Nephron (organoid): ENCODE results near the gene KRTAP5-4.
"Not testable (repeated sequence)": the region's sequence is repeated elsewhere in the genome, so short reads cannot be mapped to it uniquely, and the experiment has no call there.

Experiments
- H3K27ac Mint-ChIP-seq, 3 experiments: 2 replicates each; pipeline ENCODE4 v1.8.0; 2020; ENCODE audit warnings: mixed read lengths in 3 of 3, mild to moderate bottlenecking in 2 of 3, moderate library complexity in 1 of 3
- H3K27me3 Mint-ChIP-seq: 2 replicates; pipeline ENCODE4 v1.8.0; 2021; ENCODE audit warnings: low read depth, mild to moderate bottlenecking, moderate library complexity, mixed read lengths
- H3K36me3 Mint-ChIP-seq: 2 replicates; pipeline ENCODE4 v1.8.0; 2020; ENCODE audit warnings: low read depth, mixed read lengths
- H3K4me1 Mint-ChIP-seq: 2 replicates; pipeline ENCODE4 v1.8.0; 2020; ENCODE audit warnings: mixed read lengths
- H3K4me3 Mint-ChIP-seq, 3 experiments: 2 replicates each; pipeline ENCODE4 v1.8.0; 2020; ENCODE audit warnings: mild to moderate bottlenecking in 3 of 3, mixed read lengths in 3 of 3, moderate library complexity in 2 of 3
- H3K9me3 Mint-ChIP-seq: 2 replicates; pipeline ENCODE4 v1.8.0; 2020; ENCODE audit warnings: mixed read lengths
- CTCF ChIP-seq, 3 experiments: fragments of 200-600 bp; sonication (generic); IDR thresholded peaks; one replicate each; pipeline ENCODE4 v1.5.0; 2021; ENCODE audit warnings: antibody characterized with exemption in 3 of 3; ENCODE audit not compliant: unreplicated experiment in 3 of 3

KRTAP5-4 gene

GRCh38 chr11:1650918-1651262 lies 29.0 kb upstream of the KRTAP5-4 start:
- Mint-ChIP-seq H3K4me3 (no peak overlapping the region), H3K4me1 (peaks cover 37% of the 10 kb centered on the region), H3K36me3 (no peaks in the 10 kb centered on the region), H3K27ac (peak overlapping the region in 1 of 3 experiments; percentile 7), H3K9me3 (no peaks in the 10 kb centered on the region), H3K27me3 (peaks cover 20% of the 10 kb centered on the region)
- TF ChIP-seq CTCF (IDR thresholded peaks at IDR 0.05; ENCODE audit: unreplicated experiment in 3 of 3), result no peak

- H3K27ac Mint-ChIP-seq, result peak overlapping the region in 1 of 3 experiments; percentile 7
- no peak for TF ChIP-seq CTCF (IDR thresholded peaks at IDR 0.05; ENCODE audit: unreplicated experiment in 3 of 3)
- H3K9me3 Mint-ChIP-seq, result no peaks in the 10 kb centered on the region
- H3K27me3 Mint-ChIP-seq, result peaks cover 26% of the 10 kb centered on the region
- H3K4me3 Mint-ChIP-seq, result no peak overlapping the region
- H3K36me3 Mint-ChIP-seq, result no peaks in the 10 kb centered on the region
- peaks cover 32% of the 10 kb centered on the region for H3K4me1 Mint-ChIP-seq
Observed at GRCh38 chr11:1650034-1650917, 28.3 kb upstream of the KRTAP5-4 start.

GRCh38 chr11:1648653-1649420 lies 26.9 kb upstream of the KRTAP5-4 start:
- Mint-ChIP-seq H3K4me1 (peaks cover 20% of the 10 kb centered on the region), H3K27ac (no peak overlapping the region), H3K36me3 (no peaks in the 10 kb centered on the region), H3K4me3 (no peak overlapping the region), H3K27me3 (peaks cover 31% of the 10 kb centered on the region), H3K9me3 (no peaks in the 10 kb centered on the region)
- no peak for TF ChIP-seq CTCF (IDR thresholded peaks at IDR 0.05; ENCODE audit: unreplicated experiment in 3 of 3)

- Mint-ChIP-seq H3K27me3 (peaks cover 25% of the 10 kb centered on the region), H3K4me1 (peaks cover 15% of the 10 kb centered on the region), H3K9me3 (no peaks in the 10 kb centered on the region), H3K27ac (no peak overlapping the region), H3K36me3 (no peaks in the 10 kb centered on the region), H3K4me3 (no peak overlapping the region)
- TF ChIP-seq CTCF (IDR thresholded peaks at IDR 0.05; ENCODE audit: unreplicated experiment in 3 of 3), result no peak
Observed at GRCh38 chr11:1647901-1648652, 26.1 kb upstream of the KRTAP5-4 start.

- peaks cover 25% of the 10 kb centered on the region for H3K27me3 Mint-ChIP-seq
- not testable (repeated sequence) for H3K9me3 Mint-ChIP-seq, H3K4me3 Mint-ChIP-seq, H3K4me1 Mint-ChIP-seq, H3K27ac Mint-ChIP-seq, H3K36me3 Mint-ChIP-seq
Observed at GRCh38 chr11:1646540-1646939, 24.6 kb upstream of the KRTAP5-4 start.

- Mint-ChIP-seq H3K27me3 (peaks cover 18% of the 10 kb centered on the region), H3K9me3 (no peaks in the 10 kb centered on the region), H3K36me3 (no peaks in the 10 kb centered on the region), H3K27ac (no peak overlapping the region), H3K4me3 (no peak overlapping the region), H3K4me1 (no peaks in the 10 kb centered on the region)
- no peak for TF ChIP-seq CTCF (IDR thresholded peaks at IDR 0.05; ENCODE audit: unreplicated experiment in 3 of 3)
Observed at GRCh38 chr11:1645357-1645821, 23.5 kb upstream of the KRTAP5-4 start.
